K562 (cell line): Measurements from ENCODE around the gene ANKRD12. TPM values are rescaled to one million over a fixed set of nuclear protein-coding genes. Genes with fewer than 3 reads are reported as not detected.

Experiments used
- ATAC-seq: fragments of 200-7000 bp; cut with Tn5 transposase; 3 replicates; pipeline ENCODE4 v1.9.1; 2020; ENCODE audit warnings: moderate library complexity
- BruUV-seq: library from RNA; stranded (reverse); fragments of 400-500 nt; replicated peaks from 2 replicates; lab custom pipeline; 2021; lab: Mats Ljungman, UMichigan
- CTCF ChIA-PET: fragments of 300-600 bp; formaldehyde crosslinking; extraction: SDS; loops from one replicate; lab custom pipeline; 2021; ENCODE audit warnings: low intra/inter-chr PET ratio; lab: Yijun Ruan, JAX
- POLR2A ChIA-PET: fragments of 300-600, 350-650 bp; sonication (Branson Sonifier 250); formaldehyde crosslinking; extraction: SDS; loops from one replicate; lab custom pipeline; 2021; ENCODE audit warnings: antibody characterized with exemption, inconsistent platforms; lab: Yijun Ruan, JAX
- DNase-seq, 4 experiments: peaks; one replicate each; pipeline versions ENCODE4 v3.0.0 to v3.0.0-alpha.2; 2011 to 2018; ENCODE audit warnings: low spot score in 3 of 4, mixed read lengths in 3 of 4; ENCODE audit errors: extremely low read depth in 1 of 4
- FAIRE-seq: peaks from 2 replicates; lab custom pipeline; 2011; peaks lifted over from hg19 to GRCh38; lab: Jason Lieb, UNC
- H2AFZ ChIP-seq: 2 replicates; pipeline ENCODE4 v1.6.0; 2011; ENCODE audit warnings: low read depth, low read length, control low read depth, inconsistent platforms
- H3K27ac ChIP-seq: fragments of 200-600 bp; 3 replicates; pipeline ENCODE4 v1.8.0; 2011; ENCODE audit warnings: low read depth, mild to moderate bottlenecking, control low read depth, inconsistent platforms, low read length, moderate library complexity, mixed read lengths; ENCODE audit errors: extremely low read depth
- H3K27me3 ChIP-seq, 2 experiments: fragments of 300-600 bp in 1 of 2; 2 replicates in 1 of 2; 3 replicates in 1 of 2; pipeline versions ENCODE4 v1.6.0 to v1.8.0; 2011; ENCODE audit warnings: inconsistent platforms in 2 of 2, low read length in 2 of 2, mild to moderate bottlenecking in 1 of 2, mixed read lengths in 1 of 2, moderate library complexity in 1 of 2; ENCODE audit not compliant: control insufficient read depth in 2 of 2, insufficient read depth in 2 of 2
- H3K36me3 ChIP-seq: fragments of 300-600 bp; 3 replicates; pipeline ENCODE4 v1.8.0; 2011; ENCODE audit warnings: mild to moderate bottlenecking, low read length, inconsistent platforms; ENCODE audit not compliant: control insufficient read depth, insufficient read depth
- H3K4me1 ChIP-seq, 2 experiments: fragments of 200-600 bp in 1 of 2; replicated peaks in 1 of 2; 2 replicates in 1 of 2; 3 replicates in 1 of 2; pipeline versions ENCODE4 v1.5.1 to v1.8.0; 2011; ENCODE audit warnings: inconsistent platforms in 2 of 2, low read length in 2 of 2, mild to moderate bottlenecking in 1 of 2, mixed read lengths in 1 of 2, moderate library complexity in 1 of 2; ENCODE audit not compliant: control insufficient read depth in 2 of 2, insufficient read depth in 2 of 2
- H3K4me2 ChIP-seq: 2 replicates; pipeline ENCODE4 v1.6.1; 2011; ENCODE audit warnings: low read length, control low read depth, inconsistent platforms, mixed read lengths; ENCODE audit not compliant: insufficient read depth
- H3K4me3 ChIP-seq: fragments of 200-600 bp; sonication (generic), shearing (Covaris generic); 2 replicates; pipeline ENCODE4 v1.5.1; 2016; ENCODE audit warnings: control low read depth, inconsistent platforms
- H3K79me2 ChIP-seq: fragments of 200-600 bp; 3 replicates; pipeline ENCODE4 v1.8.0; 2011; ENCODE audit warnings: low read length, inconsistent platforms; ENCODE audit not compliant: control insufficient read depth, insufficient read depth
- H3K9ac ChIP-seq, 2 experiments: 2 replicates each; pipeline versions ENCODE4 v1.6.0 to v1.6.1; 2011; ENCODE audit warnings: low read depth in 2 of 2, low read length in 2 of 2, control low read depth in 1 of 2, inconsistent platforms in 1 of 2, mild to moderate bottlenecking in 1 of 2, mixed read lengths in 1 of 2; ENCODE audit not compliant: insufficient read depth in 1 of 2
- H3K9me1 ChIP-seq: one replicate; pipeline ENCODE4 v1.6.0; 2011; ENCODE audit warnings: inconsistent platforms, mild to moderate bottlenecking, low read length, moderate library complexity; ENCODE audit not compliant: control insufficient read depth, insufficient read depth
- H3K9me3 ChIP-seq: replicated peaks from 2 replicates; pipeline ENCODE4 v1.5.1; 2011; ENCODE audit warnings: low read depth, low read length, inconsistent platforms; ENCODE audit not compliant: control insufficient read depth, insufficient read depth
- H4K20me1 ChIP-seq: replicated peaks from 2 replicates; pipeline ENCODE4 v1.6.1; 2011; ENCODE audit warnings: low read length, inconsistent platforms, mixed read lengths; ENCODE audit not compliant: control insufficient read depth, insufficient read depth
- ARID4B ChIP-seq: sonication (generic); formaldehyde crosslinking; IDR thresholded peaks from 2 replicates; pipeline ENCODE4 v1.8.0; 2022; ENCODE audit warnings: mild to moderate bottlenecking, missing genetic modification reagents
- DLX4 ChIP-seq: fragments of 250-450 bp; sonication (Bioruptor Pico); IDR thresholded peaks from 2 replicates; pipeline ENCODE4 v1.6.1; 2021; ENCODE audit warnings: mild to moderate bottlenecking
- ILK ChIP-seq: fragments of 450-650 bp; IDR thresholded peaks from 2 replicates; pipeline ENCODE4 v1.6.1; 2016; ENCODE audit warnings: missing genetic modification characterization, low read depth, mild to moderate bottlenecking, missing compliant biosample characterization, moderate library complexity, borderline replicate concordance
- KAT8 ChIP-seq: fragments of 450-650 bp; IDR thresholded peaks from 2 replicates; pipeline ENCODE4 v1.6.1; 2016; ENCODE audit warnings: low read depth, mild to moderate bottlenecking
- MAFG ChIP-seq: fragments of 450-650 bp; conservative IDR thresholded peaks from 2 replicates; pipeline ENCODE4 v1.6.1; 2016; ENCODE audit warnings: missing genetic modification characterization, missing compliant biosample characterization
- WGBS: fragments of 100-300 bp; shearing (Covaris generic); methylation state at CpG from one replicate; pipeline ENCODE4 v1.1.6; 2016; ENCODE audit warnings: low coverage, mixed read lengths; ENCODE audit not compliant: insufficient coverage; ENCODE audit errors: missing lambda C conversion rate; 5-methylcytosine and 5-hydroxymethylcytosine counted together
- in situ Hi-C: fragments of 300-500 bp; cut with MboI; formaldehyde crosslinking; loops from 4 replicates; pipeline ENCODE4 v1.15.0; 2018; ENCODE audit warnings: inconsistent platforms, mixed read lengths
- intact Hi-C: fragments of 100-400 bp; cut with micrococcal nuclease; formaldehyde crosslinking; loops from 2 replicates; pipeline ENCODE4 v1.14.2; 2022
- polyA plus RNA-seq, 8 experiments: library from polyadenylated mRNA; depleted of rRNA in 4 of 8; stranded (reverse) in 5 of 8; unstranded in 3 of 8; fragments of >200 nt; fragmentation: Nextera tagmentation in 2 of 8; fragmentation: Illumina TruSeq in 1 of 8; extraction: Ambion mirVana in 2 of 8; extraction: Trizol in 1 of 8; gene quantifications; 2 replicates each; pipeline versions ENCODE4 v1.2.1 to v1.2.3, GENCODE V29; 2011 to 2014; ENCODE audit warnings: inconsistent platforms in 1 of 8, missing spikeins in 1 of 8
- total RNA-seq, 7 experiments: library from RNA; depleted of rRNA in 6 of 7; stranded (reverse); fragments of >200 nt in 6 of 7; fragmentation: Illumina TruSeq in 2 of 7; extraction: Trizol in 2 of 7; gene quantifications; 2 replicates each; pipeline versions ENCODE4 v1.2.1 to v1.2.3, GENCODE V29; 2011 to 2021; ENCODE audit warnings: low replicate concordance in 1 of 7

Gene ANKRD12
- total and polyA plus RNA-seq, 9 of the 15 experiments (the other 6 are each of a cell fraction or from before 2014, with no cell fraction given): 6.6 to 28.2 (median 16.0) TPM

DNA sequence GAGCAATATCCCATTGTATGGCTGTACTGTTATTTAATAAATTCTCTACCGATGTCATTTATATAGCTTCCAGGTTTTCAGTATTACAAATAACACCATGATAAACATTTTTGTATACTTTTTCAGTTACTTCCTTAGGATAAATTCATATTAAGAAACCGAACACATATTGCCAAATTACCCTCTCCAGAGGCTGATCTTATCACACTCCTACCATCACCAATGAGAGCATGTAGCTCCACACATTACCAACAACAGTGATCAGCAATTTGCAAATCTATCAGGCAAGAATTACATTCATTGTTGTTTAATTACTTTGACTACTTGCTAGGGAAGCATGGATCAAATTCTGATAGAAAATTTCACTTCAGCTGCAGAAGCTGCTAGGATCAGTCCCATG lies 39.9 kb upstream of the ANKRD12 start:
- POLR2A ChIA-PET: interaction anchor here (0.5 to 1.6 kb wide), 5 partner anchors 14 to 614 kb away, joined by 3 to 5 read pairs (median 4); partner anchors contain the start of gene ANKRD12
- CTCF ChIA-PET: no interaction called here
- intact Hi-C loops: no loop called here

More for the DNA sequence above, 39.9 kb upstream of the ANKRD12 start:
- TF ChIP-seq ILK (tag) (no peak), ARID4B (CRISPR knock-in tag) (no peak), MAFG (tag) (no peak), DLX4 (no peak), KAT8 (no peak)
- TF ChIP-seq, all 486 proteins: peak for 0
- Histone ChIP-seq H3K27ac (no peak overlapping the region), H3K4me2 (no peak overlapping the region), H3K36me3 (no peaks in the 10 kb centered on the region), H3K9me1 (peaks cover 5% of the 10 kb centered on the region), H4K20me1 (no peaks in the 10 kb centered on the region), H3K4me1 (peaks cover 5 to 21% of the 10 kb centered on the region in 2 experiments; a peak in 4 of 5 replicates), H3K4me3 (no peak overlapping the region), H2AFZ (peak overlapping the region; percentile 52; the same call in 1 of the 2 replicates), H3K79me2 (peaks cover 4% of the 10 kb centered on the region; the same call in 2 of the 3 replicates), H3K27me3 (no peaks in the 10 kb centered on the region), H3K9ac (no peak overlapping the region), H3K9me3 (no peaks in the 10 kb centered on the region)
- FAIRE-seq (no peak), DNase-seq (no peak), ATAC-seq (no peak)
- no TSS peak for BruUV-seq
- in situ Hi-C loops: no loop called here
- WGBS: 54% methylated on average over 2 of the region's 2 CpGs
